ENCODE measurements around the gene ACSM2A.
"Not testable (repeated sequence)": the region's sequence is repeated elsewhere in the genome, so short reads cannot be mapped to it uniquely, and the experiment has no call there.

GRCh38 chr16:20439820-20440231, 11.5 kb upstream of the ACSM2A start:
- not testable (repeated sequence) for TF ChIP-seq CTCF (IDR thresholded peaks at IDR 0.05; ENCODE audit: low read length); EZH2phosphoT487 (IDR thresholded peaks at IDR 0.05; ENCODE audit: low read length); EZH2 (optimal IDR thresholded peaks at IDR 0.05; ENCODE audit: low read depth, low read length)

Measured in MM.1S (cell line).